GM23248 (cell line): Measurements from ENCODE around the gene EFNA1. TPM values are rescaled to one million over a fixed set of nuclear protein-coding genes. Genes with fewer than 3 reads are reported as not detected.

ENCODE experiments used
- DNase-seq: peaks from one replicate; pipeline ENCODE4 v3.0.0-alpha.2; 2015
- H2AFZ ChIP-seq: fragments of 200-600 bp; sonication (generic); 2 replicates; pipeline ENCODE4 v1.6.1; 2016; ENCODE audit warnings: antibody characterized with exemption
- H3F3A ChIP-seq: fragments of 200-600 bp; sonication (generic); 2 replicates; pipeline ENCODE4 v1.6.1; 2016; ENCODE audit warnings: mild to moderate bottlenecking, antibody characterized with exemption, mixed run types; ENCODE audit not compliant: insufficient read depth
- H3K27ac ChIP-seq: fragments of 200-600 bp; sonication (generic); 2 replicates; pipeline ENCODE4 v1.5.1; 2016; ENCODE audit warnings: mild to moderate bottlenecking
- H3K27me3 ChIP-seq: fragments of 200-600 bp; sonication (generic); replicated peaks from 2 replicates; pipeline ENCODE4 v1.6.1; 2016; ENCODE audit warnings: mild to moderate bottlenecking; ENCODE audit not compliant: insufficient read depth
- H3K36me3 ChIP-seq: fragments of 200-600 bp; sonication (generic); 2 replicates; pipeline ENCODE4 v1.6.1; 2016; ENCODE audit warnings: low read depth, mild to moderate bottlenecking
- H3K4me1 ChIP-seq: fragments of 200-600 bp; sonication (generic); 2 replicates; pipeline ENCODE4 v1.6.1; 2016; ENCODE audit warnings: mild to moderate bottlenecking; ENCODE audit not compliant: insufficient read depth
- H3K4me2 ChIP-seq: fragments of 200-600 bp; sonication (generic); one replicate; pipeline ENCODE4 v1.6.1; 2016; ENCODE audit warnings: mild to moderate bottlenecking; ENCODE audit not compliant: unreplicated experiment
- H3K4me3 ChIP-seq: fragments of 200-600 bp; sonication (generic); 2 replicates; pipeline ENCODE4 v1.5.1; 2016; ENCODE audit warnings: mild to moderate bottlenecking
- H3K79me2 ChIP-seq: fragments of 200-600 bp; sonication (generic); 2 replicates; pipeline ENCODE4 v1.6.1; 2016; ENCODE audit warnings: mild to moderate bottlenecking; ENCODE audit not compliant: insufficient read depth
- H3K9ac ChIP-seq: fragments of 200-600 bp; sonication (generic); 2 replicates; pipeline ENCODE4 v1.6.1; 2016; ENCODE audit warnings: mild to moderate bottlenecking
- H3K9me2 ChIP-seq: fragments of 200-600 bp; sonication (generic); 2 replicates; pipeline ENCODE4 v1.6.1; 2016; ENCODE audit warnings: mixed run types, mild to moderate bottlenecking, moderate library complexity; ENCODE audit not compliant: insufficient read depth
- H3K9me3 ChIP-seq: fragments of 200-600 bp; sonication (generic); one replicate; pipeline ENCODE4 v1.6.1; 2017; ENCODE audit warnings: low read depth
- H4K20me1 ChIP-seq: fragments of 200-600 bp; sonication (generic); 2 replicates; pipeline ENCODE4 v1.6.0; 2016; ENCODE audit not compliant: insufficient read depth
- EZH2 ChIP-seq: fragments of 200-600 bp; sonication (generic); IDR thresholded peaks from 2 replicates; pipeline ENCODE4 v1.6.1; 2018; ENCODE audit warnings: antibody characterized with exemption, mild to moderate bottlenecking; ENCODE audit not compliant: insufficient read depth, poor library complexity, severe bottlenecking
- EZH2phosphoT487 ChIP-seq: fragments of 200-600 bp; sonication (generic); IDR thresholded peaks from 2 replicates; pipeline ENCODE4 v1.6.1; 2018; ENCODE audit warnings: antibody characterized with exemption, moderate library complexity, mild to moderate bottlenecking, low read depth; ENCODE audit not compliant: insufficient read depth
- WGBS, 2 experiments: methylation state at CpG; one replicate each; pipeline ENCODE4 v1.1.6; 2015 to 2017; ENCODE audit warnings: low lambda C conversion rate in 2 of 2, low coverage in 1 of 2; ENCODE audit errors: missing lambda C conversion rate in 2 of 2; 5-methylcytosine and 5-hydroxymethylcytosine counted together
- in situ Hi-C: fragments of 300-500 bp; cut with MboI; formaldehyde crosslinking; loops from 2 replicates; pipeline ENCODE4 v1.15.0; 2020
- polyA plus RNA-seq: library from polyadenylated mRNA; unstranded; fragments of >200 nt; fragmentation: Nextera tagmentation; extraction: Ambion mirVana; gene quantifications from 2 replicates; pipeline ENCODE4 v1.2.1, GENCODE V29; 2016
- total RNA-seq: library from RNA; depleted of rRNA; stranded (reverse); fragments of >200 nt; shearing (Covaris generic); gene quantifications from 2 replicates; pipeline ENCODE4 v1.2.3, GENCODE V29; 2014

Gene EFNA1
- total and polyA plus RNA-seq, 2 experiments from 2014 or later = not detected

DNA sequence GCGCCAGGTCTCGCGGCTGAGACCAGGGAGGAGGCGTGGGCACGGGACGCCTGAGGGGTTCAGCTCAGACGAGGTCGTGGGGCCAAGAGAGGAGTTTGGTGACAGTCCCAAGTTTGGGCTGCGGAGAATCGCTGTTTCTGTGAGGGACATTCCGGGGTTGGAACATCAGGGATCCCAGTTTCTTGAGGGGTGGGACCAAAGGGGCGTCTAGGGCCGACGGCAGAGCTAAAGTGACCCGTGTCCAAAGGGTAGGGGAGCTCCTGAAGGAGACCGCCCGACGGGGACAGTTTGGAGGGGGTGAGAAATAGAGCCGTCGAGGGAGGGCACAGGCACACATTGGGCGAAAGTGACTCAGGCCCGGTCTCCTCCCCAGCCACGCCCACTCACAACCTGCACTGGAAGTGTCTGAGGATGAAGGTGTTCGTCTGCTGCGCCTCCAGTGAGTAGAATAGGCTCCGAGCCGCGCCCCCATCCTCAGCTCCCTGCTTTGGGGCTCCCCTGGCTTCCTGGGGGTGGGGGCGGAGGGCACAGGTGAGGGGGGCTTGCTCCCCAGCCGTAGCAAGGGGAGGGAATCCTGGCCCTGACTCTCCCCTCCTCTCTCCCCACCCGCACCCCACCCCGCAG is 42.1 kb upstream of the EFNA1 start:
- Histone ChIP-seq H3K9me2 (no peaks in the 10 kb centered on the region), H3K36me3 (no peaks in the 10 kb centered on the region), H2AFZ (peak overlapping the region; percentile 94), H3K79me2 (no peaks in the 10 kb centered on the region), H3K4me3 (peak overlapping the region; percentile 84), H3K4me2 (peak overlapping the region; percentile 64), H3K4me1 (no peaks in the 10 kb centered on the region), H3K9ac (peak overlapping the region; percentile 71), H3K27me3 (peaks cover 34% of the 10 kb centered on the region), H3K27ac (peak overlapping the region; percentile 52), H4K20me1 (no peaks in the 10 kb centered on the region), H3F3A (peaks cover 7% of the 10 kb centered on the region; the same call in 1 of the 2 replicates), H3K9me3 (no peaks in the 10 kb centered on the region)
- TF ChIP-seq EZH2 (no peak), EZH2phosphoT487 (no peak)
- in situ Hi-C loops = no loop called here
- 1 to 2% methylated on average over 26 of the region's 32 CpGs for WGBS, 2 experiments
- peak; percentile 88 for DNase-seq

DNA sequence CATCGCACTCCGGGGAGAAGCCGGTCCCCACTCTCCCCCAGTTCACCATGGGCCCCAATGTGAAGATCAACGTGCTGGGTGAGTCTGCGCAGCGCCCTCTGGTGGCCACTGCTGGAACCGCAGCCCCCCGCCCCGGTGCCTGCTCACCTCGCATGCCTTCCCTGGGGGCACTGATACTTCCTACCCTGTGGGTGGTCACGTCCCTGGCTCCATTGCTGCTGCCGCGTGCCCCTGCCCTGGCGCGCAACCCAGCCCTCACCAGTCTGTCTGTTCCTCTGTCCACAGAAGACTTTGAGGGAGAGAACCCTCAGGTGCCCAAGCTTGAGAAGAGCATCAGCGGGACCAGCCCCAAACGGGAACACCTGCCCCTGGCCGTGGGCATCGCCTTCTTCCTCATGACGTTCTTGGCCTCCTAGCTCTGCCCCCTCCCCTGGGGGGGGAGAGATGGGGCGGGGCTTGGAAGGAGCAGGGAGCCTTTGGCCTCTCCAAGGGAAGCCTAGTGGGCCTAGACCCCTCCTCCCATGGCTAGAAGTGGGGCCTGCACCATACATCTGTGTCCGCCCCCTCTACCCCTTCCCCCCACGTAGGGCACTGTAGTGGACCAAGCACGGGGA is 41.4 kb upstream of the EFNA1 start:
- Histone ChIP-seq H4K20me1 (no peaks in the 10 kb centered on the region), H3K27ac (no peak overlapping the region), H3K9me2 (no peaks in the 10 kb centered on the region), H3K36me3 (no peaks in the 10 kb centered on the region), H2AFZ (no peak overlapping the region), H3F3A (peaks cover 4% of the 10 kb centered on the region; the same call in 1 of the 2 replicates), H3K4me1 (no peaks in the 10 kb centered on the region), H3K79me2 (no peaks in the 10 kb centered on the region), H3K9ac (no peak overlapping the region), H3K27me3 (peaks cover 28% of the 10 kb centered on the region), H3K4me2 (no peak overlapping the region), H3K4me3 (no peak overlapping the region), H3K9me3 (no peaks in the 10 kb centered on the region)
- TF ChIP-seq EZH2 (no peak), EZH2phosphoT487 (no peak)
- in situ Hi-C loops = no loop called here
- 9 to 14% methylated on average over 21 to 23 of the region's 24 CpGs for WGBS, 2 experiments
- DNase-seq = peak; percentile 59

DNA sequence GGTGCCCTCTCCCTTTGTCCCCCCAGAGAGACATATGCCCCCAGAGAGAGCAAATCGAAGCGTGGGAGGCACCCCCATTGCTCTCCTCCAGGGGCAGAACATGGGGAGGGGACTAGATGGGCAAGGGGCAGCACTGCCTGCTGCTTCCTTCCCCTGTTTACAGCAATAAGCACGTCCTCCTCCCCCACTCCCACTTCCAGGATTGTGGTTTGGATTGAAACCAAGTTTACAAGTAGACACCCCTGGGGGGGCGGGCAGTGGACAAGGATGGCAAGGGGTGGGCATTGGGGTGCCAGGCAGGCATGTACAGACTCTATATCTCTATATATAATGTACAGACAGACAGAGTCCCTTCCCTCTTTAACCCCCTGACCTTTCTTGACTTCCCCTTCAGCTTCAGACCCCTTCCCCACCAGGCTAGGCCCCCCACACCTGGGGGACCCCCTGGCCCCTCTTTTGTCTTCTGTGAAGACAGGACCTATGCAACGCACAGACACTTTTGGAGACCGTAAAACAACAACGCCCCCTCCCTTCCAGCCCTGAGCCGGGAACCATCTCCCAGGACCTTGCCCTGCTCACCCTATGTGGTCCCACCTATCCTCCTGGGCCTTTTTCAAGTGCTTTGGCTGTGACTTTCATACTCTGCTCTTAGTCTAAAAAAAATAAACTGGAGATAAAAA is 40.7 kb upstream of the EFNA1 start:
- DNase-seq = no peak
- H3K27me3 ChIP-seq = peaks cover 20% of the 10 kb centered on the region
- no peaks in the 10 kb centered on the region for H3K36me3 ChIP-seq
- H3K79me2 ChIP-seq = no peaks in the 10 kb centered on the region
- H3K4me3 ChIP-seq = no peak overlapping the region
- WGBS, 2 experiments = 66% methylated on average over 7 to 8 of the region's 8 CpGs
- no peaks in the 10 kb centered on the region for H3K4me1 ChIP-seq
- no peaks in the 10 kb centered on the region for H3F3A ChIP-seq
- H2AFZ ChIP-seq = no peak overlapping the region
- no peaks in the 10 kb centered on the region for H4K20me1 ChIP-seq
- H3K4me2 ChIP-seq = no peak overlapping the region
- no peak overlapping the region for H3K27ac ChIP-seq
- H3K9me3 ChIP-seq = no peaks in the 10 kb centered on the region
- in situ Hi-C loops = no loop called here
- no peak for TF ChIP-seq EZH2
- TF ChIP-seq EZH2phosphoT487 = no peak
- no peaks in the 10 kb centered on the region for H3K9me2 ChIP-seq
- H3K9ac ChIP-seq = no peak overlapping the region

GRCh38 chr1:155091071-155092051 is 36.3 kb upstream of the EFNA1 start:
- TF ChIP-seq EZH2phosphoT487 = no peak
- no peak for TF ChIP-seq EZH2
- Histone ChIP-seq H3K4me2 (peak overlapping the region; percentile 23), H3K79me2 (no peaks in the 10 kb centered on the region), H3K9me3 (no peaks in the 10 kb centered on the region), H3K9me2 (no peaks in the 10 kb centered on the region), H4K20me1 (no peaks in the 10 kb centered on the region), H3K4me1 (no peaks in the 10 kb centered on the region), H2AFZ (peak overlapping the region; percentile 75), H3K27me3 (peaks cover 11% of the 10 kb centered on the region), H3K27ac (no peak overlapping the region), H3K4me3 (no peak overlapping the region), H3F3A (0 out of 2 replicates have a peak, but pooled peaks cover 6% of the 10 kb centered on the region), H3K36me3 (no peaks in the 10 kb centered on the region), H3K9ac (0 out of 2 replicates have a peak overlapping the region, but pooled peaks have one; percentile 6)
- in situ Hi-C loops = loop anchor here (5.0 kb wide), 1 partner anchor 76 kb away; no protein-coding TSS in a partner anchor
- DNase-seq = peak; percentile 73
- 18% methylated on average over 24 to 29 of the region's 29 CpGs for WGBS, 2 experiments
